NCI-H1048 (cell line): ENCODE data around the gene FAM228A.
"Not testable (repeated sequence)": the region's sequence is repeated elsewhere in the genome, so short reads cannot be mapped to it uniquely, and the experiment has no call there.

ENCODE experiments used
- DNase-seq: peaks from one replicate; lab custom pipeline; 2025; lab: John Stamatoyannopoulos, UW

FAM228A gene

DNA sequence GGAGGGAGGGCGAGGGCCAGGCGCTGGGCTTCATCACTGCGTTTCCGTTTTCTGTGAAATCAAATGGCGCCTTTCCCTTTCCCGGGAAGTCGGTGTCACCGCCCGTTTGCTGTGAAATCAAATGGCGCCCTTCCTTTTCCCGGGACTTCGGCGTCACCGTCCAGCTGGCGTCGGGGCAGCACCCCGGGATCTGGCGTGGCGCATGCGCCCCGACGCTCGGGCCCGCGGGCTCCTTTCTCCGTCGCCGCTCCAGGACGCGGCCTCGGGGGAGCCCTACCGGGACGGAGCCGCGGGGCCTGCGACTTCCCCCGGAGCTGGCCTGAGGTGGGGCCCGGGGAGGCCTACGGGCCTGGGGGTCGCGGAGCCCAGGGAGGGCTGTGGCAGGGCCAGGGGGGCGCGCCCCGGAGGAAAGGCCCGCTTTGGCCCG, at the start of gene FAM228A:
FAM228A (plus strand) TSS at position 203 of the 427 bp plus-strand sequence. CDS start 428 bp downstream, outside the sequence.
- DNase-seq, result no peak

DNA sequence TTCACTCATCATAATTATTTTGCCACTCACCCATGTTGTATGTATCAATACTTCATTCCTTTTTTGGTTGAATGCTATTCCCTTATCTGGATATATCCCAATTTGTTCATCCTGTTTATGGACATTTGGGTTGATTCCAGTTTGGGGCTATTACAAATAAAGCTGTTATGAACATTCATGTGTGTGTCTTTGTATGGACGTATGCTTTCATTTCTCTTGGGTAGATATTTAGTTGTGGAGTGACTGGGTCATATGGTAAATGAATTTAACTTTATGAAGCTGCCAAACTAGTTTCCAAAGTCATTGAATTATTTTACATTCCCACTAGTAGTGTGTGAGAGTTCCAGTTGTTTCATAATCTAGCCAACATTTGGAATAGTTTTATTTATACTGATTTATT, 48.9 kb upstream of the FAM228A start:
- DNase-seq, result no peak

DNA sequence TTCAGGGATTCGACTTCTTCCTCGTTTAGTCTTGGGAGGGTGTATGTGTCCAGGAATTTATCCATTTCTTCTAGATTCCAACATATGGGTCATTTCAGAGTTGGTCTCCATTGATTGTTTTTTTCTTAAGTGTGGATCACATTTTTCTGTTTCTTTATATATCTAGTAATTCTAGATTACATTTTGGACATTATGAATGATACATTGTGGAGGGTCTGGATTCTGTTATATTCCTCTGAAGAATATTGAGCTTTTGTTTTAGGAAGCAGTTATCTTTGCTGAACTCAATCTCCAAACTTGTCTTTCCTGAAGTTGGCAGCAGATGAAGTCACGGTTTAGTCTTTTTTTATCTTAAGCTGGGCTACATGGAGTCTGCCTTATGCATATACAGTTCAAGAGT, 42.3 kb upstream of the FAM228A start:
- DNase-seq, result no peak

DNA sequence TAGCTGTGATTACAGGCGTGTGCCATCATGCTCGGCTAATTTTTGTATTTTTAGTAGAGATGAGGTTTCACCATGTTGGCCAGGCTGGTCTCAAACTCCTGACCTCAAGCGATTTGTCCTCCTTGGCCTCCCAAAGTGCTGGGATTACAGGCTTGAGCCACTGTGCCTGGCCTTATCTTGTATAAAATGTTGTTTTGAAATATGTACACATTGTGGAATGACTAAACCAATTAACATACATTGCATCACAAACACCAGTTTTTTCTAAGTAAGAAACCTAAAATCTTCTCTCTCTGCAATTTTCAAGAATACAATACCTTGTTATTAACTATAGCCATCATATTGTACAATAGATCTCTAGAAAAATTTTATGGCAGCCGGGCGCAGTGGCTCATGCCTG, 34.5 kb upstream of the FAM228A start:
- DNase-seq, result not testable (repeated sequence)

DNA sequence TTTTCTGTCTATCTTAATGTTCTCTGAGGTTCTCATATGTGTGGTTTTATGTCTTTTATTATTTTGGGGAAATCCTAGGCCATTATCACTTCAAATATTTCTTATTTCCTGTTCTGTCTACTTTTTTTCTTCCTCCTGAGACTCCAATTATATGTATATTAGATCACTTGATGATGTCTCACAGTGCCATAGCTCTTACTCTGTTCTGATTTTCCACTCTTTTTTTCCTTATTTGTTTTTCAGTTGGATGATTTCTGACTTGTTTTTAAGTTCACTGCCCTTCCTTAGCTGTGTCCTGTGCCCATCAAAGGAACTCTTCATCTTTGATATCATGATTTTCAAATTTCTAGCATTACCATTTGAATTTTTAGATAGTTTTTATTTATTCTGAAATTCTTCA, 27.5 kb upstream of the FAM228A start:
- DNase-seq, result no peak

DNA sequence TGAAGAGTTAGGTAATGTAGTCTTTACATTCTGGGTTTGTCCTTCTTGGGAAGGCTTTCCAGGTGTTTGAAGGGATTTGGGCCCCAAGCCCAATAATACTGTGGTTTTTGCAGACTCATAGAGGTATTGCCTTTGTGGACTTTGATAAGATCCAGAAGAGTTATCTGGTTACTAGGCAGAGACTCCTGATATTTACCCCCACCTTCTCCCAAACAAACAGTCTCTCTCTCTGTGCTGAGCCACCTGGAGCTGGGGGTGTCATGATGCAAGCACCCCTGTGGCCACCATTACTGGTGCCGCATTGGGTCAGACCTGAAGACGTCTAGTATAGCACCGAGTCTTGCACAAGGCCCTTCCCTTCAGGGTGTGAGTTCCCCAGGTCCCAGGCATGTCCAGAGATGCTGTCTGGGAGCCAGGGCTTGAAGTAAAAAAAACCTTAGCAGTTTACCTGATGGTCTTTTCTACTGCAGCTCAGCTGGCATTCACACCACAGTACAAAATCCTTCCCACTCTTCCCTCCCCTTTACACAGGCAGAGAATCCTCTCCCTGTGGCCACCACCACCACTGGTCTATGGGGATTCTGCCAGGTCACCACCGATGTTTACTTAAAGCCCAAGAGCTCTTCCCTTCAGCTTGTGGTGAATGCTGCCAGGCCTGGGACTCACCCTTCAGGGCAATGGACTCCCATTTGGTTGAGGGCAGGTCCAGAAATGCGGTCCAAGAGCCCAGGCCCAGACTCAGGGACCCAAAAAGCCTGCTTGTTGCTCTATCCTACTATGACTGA, 22.2 kb upstream of the FAM228A start:
- no peak for DNase-seq

DNA sequence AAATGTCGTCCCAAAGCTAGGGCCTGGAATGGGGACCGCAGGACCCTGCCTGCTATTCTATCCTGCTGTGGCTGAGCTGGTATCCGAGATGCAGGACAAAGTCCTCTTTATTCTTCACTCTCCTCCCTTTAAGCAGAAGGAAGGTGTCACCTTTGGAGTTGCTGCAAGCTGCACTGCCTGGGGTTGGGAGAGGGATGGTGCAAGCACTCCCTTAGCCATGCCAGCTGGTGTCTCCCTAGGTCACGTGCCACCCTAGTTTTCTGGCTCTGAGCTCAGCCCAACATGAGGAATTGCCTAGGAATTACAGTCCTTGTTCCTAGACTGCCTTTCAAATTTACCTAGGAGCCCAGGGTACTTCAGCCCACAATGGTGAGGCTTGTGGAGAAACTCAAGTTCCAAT, 21.4 kb upstream of the FAM228A start:
- DNase-seq, result no peak

DNA sequence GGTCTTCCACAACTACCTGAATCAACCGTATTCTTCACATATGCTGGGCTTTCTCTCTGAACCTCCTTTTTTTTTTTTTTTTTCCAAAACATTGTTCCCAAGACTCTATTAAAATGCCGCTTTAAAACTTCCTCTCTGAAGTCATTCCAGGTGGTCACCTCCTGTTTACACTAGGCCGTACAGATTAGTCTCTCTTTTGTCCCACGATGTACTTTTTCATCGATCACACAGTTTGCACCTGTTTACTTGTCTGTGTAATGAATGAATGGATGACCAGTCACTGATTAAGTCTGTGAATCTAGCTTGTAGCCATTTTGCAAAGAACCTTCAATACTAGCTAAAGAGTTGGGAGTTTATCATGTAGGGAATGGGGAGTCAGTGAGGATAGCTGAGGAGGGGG, 16.7 kb upstream of the FAM228A start:
- no peak for DNase-seq

DNA sequence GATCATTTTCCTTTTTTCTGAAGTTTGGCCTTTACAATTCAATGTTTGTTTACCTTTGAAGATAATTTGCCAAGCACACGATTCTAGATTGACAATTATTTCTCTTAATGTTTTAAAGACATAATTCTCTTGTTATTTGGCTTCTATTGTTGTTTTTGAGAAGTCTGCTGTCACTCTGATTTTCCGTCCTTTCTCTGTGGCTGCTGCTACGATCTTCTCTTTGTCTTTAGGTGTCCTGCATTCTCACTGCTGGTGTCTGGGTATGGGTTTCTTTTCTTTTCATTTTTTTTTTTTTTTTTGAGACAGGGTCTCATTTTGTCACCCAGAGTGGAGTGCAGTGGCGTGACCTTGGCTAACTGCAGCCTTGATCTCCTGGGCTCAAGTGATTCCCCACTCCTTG, 15.1 kb upstream of the FAM228A start:
- DNase-seq, result no peak

DNA sequence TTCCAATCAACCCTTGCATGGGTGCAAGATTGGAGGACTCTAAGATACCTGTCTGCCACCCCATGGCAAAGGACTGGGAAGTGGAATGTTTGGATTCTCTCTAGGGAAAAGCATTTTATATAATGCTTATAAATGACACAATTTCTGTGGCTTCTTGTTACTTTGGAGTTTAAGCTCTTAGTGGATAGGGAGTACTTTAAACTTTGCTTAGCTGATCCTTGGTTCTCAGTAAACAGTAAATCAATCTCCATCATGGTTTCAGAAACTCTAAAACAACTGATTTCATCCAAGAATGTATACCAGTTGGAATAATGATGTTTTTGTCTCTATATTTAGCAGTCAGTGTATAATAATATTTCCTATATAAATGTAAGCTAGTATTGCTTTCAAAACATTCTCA, 14.1 kb upstream of the FAM228A start:
- no peak for DNase-seq

DNA sequence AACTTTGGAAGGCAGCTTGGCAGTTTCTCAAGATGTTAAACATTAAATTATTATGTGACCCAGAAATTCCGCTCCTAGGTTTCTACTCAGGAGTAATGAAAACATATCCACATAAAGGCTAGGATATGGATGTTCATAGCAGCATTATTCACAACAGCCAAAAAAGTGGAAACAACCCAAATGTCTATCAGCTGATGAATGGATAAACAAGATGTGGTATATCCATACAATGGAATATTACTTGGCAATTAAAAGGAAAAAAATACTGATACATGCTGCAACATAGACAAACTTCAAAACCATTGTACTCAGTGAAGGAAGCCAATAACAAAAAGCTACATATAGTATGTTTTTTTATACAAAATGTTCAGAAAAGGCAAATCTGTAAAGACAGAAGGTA, 12.4 kb upstream of the FAM228A start:
- no peak for DNase-seq

DNA sequence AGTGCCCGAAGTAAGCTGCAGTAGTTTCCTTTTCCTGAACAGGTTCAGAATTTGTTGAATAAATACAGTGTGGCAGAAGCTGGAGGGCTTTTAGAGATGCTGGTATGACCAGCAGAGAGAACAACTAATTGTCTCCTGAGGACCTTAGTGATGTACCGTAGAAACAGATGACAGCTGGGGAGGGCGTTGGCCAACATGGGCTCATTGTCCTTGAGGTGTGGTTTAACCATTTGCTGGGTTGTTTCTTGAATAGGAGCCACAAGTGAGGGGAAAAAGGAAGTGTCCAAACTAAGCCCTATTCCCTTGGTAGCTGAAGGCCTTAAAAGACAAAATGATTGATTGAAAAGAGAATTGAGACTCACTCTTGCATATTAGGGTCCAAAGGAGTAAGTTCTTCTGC, 11.7 kb upstream of the FAM228A start:
- DNase-seq, result no peak

DNA sequence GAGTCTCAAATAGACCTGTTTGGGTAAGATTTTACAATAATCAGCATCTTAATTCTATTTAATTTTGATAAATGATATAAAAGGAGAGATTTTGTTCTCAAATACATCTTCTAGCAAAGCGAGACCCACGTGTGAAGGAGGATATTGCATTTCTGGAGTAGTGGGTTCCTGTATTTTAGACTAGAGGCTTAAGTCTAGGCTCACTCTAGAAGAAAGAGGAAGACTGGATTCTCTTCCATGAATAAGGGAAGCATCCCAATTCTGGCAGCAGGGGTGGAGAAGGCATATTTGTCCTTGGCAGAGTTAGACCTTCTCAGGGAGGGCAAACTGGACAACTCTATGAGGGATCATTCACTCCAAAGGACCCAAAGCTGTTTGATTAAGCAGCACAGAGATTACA, 11.3 kb upstream of the FAM228A start:
- no peak for DNase-seq

DNA sequence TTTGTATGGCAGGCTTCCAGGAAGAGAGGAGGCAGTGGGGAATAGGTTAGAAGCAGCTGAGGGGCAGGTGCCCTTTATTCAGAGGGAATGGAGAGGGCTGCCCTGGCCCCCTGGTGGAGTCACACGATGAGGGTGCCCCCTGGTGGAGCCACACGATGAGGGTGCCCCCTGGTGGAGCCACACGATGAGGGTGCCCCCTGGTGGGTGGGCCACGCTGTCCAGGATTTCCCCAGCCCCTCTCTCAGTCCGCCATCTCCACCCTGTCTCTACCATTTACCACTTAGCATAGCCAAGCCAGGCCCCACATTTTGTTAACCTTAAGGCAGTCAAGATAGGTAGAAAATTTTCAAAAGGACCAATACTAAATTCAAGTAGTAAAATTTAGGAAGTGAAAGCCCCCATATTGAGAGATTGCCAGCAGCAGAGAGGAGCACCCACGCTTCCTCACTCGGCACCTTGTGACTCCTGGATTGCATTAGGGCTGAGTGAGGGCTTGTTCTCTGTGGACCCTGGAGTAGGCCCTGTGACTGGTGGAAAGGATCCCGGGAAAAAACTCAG, 10.4 kb upstream of the FAM228A start:
- no peak for DNase-seq

DNA sequence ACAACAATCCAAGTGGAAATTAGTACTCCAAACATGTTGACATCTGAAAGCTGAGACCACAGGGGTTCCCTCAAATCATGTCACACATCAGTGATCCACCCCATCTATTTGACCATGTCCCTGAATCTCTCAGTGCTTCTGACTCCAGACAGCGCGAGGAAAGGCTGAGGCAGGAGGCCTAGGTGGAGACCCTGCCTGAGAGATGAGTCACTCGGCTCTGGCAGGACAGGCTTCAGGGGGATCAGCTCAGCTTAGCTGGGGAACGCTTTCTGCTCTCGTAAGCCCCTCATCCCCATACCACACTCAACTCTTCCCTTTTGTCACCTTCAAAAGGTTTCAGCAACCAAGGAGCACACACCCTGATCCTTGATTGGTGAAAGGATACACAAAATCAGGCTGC, 5.8 kb upstream of the FAM228A start:
- no peak for DNase-seq

DNA sequence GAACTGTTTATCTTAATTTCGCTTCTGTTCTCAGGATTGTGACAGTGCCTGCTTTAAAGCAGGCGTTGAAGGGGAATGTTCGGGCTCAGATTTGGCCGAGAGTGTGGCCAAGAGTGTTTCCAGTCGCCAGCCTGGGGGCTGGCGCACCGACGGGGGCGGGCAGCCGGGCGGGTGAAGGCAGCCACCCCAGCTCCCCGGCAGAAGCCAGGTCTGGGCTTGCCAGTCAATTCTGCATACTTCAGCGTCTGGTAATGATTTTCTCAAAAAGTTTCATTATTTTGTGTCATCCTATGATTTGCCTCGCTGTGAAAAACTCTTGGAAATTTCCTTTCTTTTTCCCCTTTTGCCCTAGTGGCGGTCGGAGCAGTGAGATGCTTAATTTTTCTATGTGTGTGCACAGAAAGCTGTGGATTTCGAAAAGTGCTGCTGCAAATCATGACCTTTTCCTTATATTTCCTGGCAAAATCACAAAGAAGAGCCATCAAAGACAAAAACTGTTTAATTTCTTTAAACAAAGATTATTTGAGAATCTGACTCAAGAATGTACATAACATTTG, 856 bp downstream of the FAM228A start:
- no peak for DNase-seq

DNA sequence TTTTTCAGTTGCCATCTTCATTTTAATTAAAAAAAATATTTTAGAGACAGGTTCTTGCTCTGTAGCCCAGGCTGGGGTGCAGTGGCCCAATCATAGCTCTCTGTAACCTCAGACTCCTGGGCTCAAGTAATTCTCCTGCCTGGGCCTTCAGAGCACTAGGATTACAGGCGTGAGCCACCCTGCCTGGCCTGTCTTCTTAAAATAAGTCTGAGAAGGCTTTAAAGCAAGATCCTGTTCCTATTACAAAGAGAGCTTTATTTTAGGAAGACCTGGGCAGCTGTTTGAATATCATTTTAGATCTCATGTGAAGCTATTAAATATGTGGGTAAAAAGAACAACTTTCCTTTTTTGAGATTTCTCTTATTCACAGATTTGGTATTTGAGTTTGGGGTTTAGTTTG, 1.5 kb downstream of the FAM228A start:
- DNase-seq, result no peak

DNA sequence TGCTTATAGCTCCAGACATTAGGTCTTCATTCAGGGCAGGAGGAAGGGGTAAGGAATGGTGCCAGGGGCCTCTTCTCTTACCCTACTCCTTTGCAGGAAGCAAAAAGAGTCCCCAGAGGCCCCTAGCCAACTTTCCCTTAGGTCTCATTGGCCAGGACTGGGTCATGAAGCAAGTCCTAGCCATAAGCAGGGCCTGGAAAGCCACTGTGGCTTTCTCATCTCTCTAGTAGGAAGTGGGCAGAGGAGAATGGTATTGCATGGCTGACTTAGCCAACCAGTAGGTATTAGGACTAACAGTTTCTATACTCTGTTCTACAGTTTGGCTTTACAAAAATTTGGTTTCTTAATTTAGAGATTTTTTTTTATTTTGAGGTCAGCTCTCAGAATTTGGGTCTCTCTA, 4.8 kb downstream of the FAM228A start:
- DNase-seq, result no peak

DNA sequence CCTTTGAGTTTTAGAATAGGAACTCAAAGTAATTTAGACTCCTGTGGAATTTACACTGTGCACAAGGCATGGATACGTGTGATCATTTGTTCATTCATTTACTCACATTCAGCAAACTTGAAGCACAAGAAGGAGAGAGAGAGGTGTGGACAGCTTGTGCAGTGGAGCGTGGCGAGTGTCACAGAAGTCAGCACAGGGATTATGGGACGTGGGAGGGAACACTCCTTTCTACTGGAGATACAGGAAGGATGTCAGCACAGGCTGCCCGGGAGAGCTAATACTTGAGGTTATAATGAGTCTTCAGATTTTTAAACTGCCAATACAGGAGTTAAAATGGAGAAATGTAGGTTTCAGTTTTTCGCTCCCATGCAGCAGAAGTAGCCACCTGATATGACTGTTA, 7.0 kb downstream of the FAM228A start:
- no peak for DNase-seq

DNA sequence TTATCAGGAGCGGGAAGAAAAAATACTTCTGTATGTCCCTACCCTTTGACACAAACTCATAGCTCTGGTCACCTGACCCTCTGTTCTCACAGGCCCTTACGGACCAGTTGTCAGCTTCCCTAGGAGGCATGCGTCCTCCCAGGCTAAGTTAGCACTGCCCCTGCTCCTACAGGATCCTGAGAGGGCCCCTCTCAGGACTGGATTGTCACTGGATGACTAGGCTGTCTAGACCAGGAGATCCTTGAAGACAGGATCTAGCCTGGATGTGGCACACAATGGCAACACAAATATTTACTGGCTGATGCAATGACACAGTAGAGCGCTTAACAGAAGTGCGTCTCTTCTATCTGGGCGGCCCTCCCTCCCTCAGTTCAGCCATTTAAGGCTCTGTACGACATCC, 7.7 kb downstream of the FAM228A start:
- no peak for DNase-seq

DNA sequence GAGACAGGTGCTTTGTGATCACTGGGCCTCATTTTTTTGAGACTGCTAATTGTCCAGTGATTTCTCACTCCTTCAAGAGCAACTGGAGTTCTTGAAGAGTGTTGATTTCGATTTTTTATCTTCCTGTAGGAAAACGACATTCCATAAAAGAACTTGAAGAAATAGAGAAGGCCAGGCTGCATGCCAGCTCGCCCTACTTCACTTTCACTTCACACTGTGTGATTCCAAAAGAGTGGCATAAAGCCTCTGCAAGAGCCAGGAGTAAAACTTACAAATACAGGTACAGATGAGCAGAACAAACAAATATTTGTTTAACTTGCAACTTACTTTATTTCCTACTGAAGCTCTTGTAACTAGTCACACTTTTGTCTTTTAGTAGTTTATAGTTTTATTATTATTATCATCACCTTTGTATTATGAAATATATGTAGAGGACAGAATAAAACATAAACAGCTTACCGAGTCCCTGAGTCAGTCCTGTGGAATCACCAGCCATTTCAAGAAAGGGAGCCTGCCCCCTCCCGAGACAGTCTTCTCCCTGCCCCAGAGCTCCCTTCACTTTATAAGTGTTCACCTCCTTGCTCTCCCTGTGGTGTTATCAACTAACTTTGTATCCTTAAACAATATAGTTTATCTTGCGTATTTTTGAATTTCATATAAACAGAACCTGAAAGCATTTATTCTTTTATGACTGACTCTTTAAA, 8.7 kb downstream of the FAM228A start:
- no peak for DNase-seq

DNA sequence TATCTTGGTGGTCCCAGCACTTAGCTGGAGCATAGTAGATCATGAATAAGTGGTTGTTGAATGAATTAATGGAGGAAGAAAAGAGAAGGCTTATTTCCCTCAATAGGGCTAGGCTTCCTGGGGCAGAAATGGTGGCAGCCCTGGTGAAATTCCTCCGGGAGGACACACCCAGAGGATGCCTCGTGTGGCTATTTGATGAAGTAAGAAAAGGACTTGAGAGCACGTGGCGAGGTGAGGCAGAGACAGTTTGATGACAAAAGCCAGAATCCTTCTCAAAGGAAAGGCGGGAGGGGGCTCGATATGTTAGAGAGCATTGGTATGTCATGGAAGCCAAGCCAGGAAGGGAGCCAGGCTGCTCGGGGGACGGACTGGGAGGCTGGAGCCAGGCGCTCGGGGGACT, 14.7 kb downstream of the FAM228A start:
- no peak for DNase-seq

DNA sequence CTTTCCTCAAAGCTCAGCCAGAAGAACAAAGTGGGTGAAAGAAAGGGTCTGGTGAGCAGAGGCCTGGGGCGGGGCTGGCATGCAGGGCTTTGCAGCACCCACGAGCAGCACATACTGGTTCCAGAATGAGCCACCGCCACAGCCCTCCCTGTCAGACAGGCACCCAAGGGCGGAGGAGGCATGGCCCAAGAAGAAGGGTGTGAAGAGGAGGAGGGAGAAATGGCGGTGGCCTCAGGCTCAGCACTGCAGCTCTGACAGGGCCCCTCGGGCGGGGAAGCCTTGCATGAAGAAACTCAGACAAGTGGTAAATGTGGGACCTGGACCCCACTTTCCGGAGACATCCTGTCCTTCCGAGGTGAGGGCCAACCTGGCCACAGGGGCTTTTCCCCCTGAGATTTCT, 15.7 kb downstream of the FAM228A start:
- no peak for DNase-seq
